ENCODE data around the gene C17orf75.
A peak's percentile ranks its signal among the peaks of the same experiment; 100 is the strongest.
"Not testable (repeated sequence)": the region's sequence is repeated elsewhere in the genome, so short reads cannot be mapped to it uniquely, and the experiment has no call there.

Gene C17orf75

DNA sequence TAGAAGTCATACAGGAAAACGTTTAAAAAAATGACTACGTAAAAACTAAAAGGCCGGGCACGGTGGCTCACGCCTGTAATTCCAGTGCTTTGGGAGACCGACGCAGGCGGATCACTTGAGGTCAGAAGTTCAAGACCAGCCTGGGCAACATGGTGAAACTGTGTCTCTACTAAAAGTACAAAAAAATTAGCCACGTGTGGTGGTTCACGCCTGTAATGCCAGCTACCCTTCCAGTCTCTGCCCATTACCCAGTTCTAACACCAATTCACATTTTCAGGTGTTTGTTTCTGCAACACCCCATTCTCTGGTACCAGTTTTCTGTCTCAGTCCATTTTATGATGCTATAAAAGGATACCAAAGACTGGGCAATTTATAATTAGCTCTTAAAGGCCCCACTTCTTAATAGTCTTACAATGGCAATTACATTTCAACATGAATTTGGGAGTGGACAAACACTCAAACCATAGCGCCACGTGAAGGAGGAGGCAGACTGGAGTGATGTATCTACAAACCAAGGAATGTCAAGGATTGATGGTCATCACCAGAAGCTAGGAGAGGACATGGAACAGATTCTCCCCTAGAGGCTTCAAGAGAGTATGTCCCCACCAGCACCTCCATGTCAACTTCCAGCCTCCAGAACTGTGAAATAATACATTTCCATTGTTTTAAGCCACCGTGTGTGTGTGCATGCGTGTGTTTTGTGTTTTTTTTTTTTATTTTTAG is 791 bp upstream of the C17orf75 start:
- no peak for DNase-seq

DNA sequence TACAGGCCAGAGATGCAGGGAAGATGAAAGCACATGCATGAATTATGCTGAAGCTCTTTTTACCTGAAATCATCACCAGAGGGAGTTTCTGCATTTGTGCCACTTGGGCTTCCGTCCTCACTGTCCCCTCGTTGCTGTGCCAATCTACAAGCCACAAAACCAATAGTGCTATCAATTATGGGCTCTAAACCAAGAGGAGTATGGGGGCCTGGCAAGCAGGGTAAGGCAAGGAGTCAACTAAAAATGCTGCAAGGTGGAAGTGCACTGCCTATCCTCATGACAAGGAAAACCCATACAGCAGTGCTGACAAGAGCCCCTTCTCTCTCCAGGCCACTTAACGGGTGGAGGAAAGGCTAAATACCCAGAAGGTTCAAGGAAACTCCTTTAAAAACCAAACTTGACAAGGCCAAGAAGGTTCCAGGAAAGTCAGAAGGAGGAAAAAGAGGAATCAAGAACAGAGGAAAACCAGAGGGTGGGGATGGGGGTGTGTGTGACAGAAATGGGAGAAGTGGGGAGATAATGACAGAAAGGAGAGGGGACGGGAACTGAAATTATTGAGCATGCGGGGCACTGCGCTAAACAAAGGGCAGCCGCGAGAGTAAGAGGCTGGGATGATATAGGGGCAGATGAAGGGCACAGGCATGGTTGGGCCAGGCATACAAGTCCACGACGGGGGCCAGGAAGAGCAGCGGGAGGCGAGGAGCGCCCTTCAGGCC is 674 bp downstream of the C17orf75 start:
- peak; percentile 55 for DNase-seq

GRCh38 chr17:32335687-32336086 is 6.3 kb downstream of the C17orf75 start:
- no peak for DNase-seq

DNA sequence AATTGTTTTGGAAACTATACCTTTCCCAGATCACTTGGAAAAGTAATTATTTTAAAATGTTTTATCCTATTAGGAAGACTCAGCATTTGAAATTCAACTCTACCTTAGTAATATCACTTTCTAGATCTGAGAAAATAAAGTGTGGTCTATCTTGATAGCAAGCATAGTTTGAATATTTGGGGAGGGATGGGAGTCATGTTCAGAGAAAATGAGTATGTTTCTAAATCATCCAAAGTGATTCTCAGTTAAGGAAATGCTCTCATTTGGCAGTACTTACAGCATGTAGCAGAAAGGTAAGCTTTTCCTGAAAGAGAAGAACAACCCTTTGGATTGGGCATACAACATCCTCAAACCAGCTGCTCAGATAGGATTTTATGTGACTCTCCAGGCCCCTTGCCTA is 6.9 kb downstream of the C17orf75 start:
- DNase-seq: no peak

DNA sequence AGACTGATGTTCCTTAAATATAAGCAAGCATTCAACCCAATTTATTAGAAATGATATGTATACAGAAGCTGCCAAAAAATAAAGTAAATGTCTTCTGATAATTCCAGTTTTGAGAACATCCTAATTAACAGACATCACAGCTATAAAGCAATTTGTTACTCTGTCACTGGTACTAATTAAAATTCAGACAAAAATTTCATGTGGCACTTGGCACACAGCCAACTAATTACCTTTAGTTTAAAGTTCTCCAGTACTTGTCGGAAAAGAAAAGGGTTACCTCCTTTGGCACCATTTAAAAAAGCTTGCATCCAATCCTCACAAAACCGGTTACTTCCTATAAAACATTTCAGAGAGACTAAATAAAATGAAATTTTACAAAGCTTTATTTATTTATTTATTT is 8.8 kb downstream of the C17orf75 start:
- no peak for DNase-seq

- no peak for DNase-seq
These were observed 10.5 kb downstream of the C17orf75 start for GRCh38 chr17:32331243-32332040.

- no peak for DNase-seq
These were observed 11.8 kb downstream of the C17orf75 start for GRCh38 chr17:32330147-32330546.

DNA sequence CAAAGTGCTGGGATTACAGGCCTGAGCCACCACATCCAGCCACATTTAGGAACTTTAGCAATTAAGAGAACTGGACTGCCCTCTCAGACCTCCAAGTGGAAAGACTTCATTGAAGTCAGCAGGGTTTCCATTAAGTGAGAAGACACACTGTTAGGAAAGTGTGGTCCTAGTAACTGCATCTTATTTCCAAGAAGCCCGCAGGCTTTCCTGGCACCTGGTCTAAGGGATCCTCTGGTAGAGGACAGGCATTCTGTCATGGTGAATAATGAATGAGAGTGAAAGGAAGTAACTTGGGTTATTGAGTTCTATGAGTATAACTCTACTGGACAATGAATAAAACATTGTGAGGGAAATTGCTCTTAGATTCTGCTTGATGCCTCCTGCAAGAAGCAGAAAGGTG is 14.1 kb downstream of the C17orf75 start:
- no peak for DNase-seq

DNA sequence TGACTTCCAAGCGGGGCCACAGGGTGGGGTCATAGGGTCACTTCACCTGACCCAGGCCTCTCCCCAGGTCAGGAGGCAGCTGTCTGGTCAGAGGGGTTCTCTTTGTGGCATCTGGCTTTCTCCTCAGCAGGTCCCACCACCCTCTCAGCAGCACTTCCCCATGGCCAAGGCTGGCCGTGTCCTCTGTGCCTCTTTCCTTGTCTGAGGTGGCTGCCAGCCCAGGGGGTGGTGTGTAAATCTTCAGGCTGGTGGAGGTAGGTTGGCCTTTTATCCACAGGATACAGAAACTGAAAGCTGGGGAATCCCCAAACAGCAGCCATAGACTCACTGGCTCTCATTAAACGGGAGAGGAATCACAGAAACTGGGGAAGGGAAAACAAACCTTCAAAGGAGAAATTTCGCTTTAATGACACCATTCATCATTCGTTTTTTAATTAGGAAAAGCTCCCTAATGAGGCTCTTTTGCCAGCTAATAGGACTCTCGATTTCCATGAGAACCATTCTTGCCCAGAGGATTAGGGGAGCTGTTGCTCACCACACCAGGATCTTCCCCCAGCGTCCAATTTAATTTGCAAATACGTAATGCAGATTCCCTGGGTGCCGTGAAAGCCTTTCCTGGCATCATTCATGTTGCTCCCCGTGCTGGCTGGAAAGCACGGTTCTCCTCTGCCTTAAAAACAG is 18.0 kb downstream of the C17orf75 start:
- peak; percentile 29 for DNase-seq

GRCh38 chr17:32323046-32323445 is 18.9 kb downstream of the C17orf75 start:
- DNase-seq: no peak

DNA sequence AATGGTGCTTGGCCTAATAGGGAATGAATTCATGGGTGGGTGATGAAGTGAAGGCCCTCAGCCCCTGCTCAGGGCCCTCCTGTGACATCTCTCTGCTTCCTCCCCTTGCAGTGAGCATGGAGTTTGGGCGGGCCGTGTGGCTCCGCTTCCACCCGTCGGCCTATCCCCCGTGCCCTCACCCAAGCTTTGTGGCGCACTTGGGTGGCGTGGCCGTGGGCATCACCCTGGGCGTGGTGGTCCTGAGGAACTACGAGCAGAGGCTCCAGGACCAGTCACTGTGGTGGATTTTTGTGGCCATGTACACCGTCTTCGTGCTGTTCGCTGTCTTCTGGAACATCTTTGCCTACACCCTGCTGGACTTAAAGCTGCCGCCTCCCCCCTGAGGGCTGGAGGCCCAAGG is 21.1 kb downstream of the C17orf75 start:
- no peak for DNase-seq

DNA sequence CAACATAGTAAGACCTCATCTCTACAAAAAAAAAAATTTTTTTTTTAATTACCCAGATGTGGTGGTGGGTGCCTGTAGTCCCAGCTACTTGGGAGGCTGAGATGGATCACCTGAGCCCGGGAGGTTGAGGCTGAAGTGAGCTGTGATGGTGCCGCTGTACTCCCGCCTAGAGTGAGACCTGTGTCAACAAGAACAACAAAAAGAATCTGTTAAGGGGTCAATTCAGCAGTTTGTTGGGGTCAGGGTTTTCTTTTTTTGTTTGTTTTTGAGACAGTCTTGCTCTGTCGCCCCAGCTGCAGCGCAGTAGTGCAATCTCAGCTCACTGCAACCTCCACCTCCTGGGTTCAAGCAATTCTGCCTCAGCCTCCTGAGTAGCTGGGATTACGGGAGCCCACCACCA is 21.9 kb downstream of the C17orf75 start:
- DNase-seq: not testable (repeated sequence)

DNA sequence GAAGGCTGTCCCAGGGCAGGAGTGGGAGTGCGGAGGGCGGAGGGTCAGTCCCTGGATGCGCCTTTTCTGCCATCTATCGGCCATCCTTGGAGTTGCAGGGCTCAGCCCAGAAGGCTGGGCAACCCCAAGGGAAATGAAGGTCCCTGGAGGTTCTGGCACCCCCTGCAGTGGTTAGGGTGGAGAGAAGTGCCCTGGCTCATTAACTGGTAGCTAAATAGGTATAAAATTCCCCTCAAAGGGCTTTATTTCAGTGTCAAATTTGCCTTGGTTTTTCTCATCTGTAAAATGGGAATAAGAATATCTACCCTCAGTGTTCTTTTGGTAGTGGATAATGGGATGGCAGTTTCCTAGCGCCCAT is 22.4 kb downstream of the C17orf75 start:
- peak; percentile 75 for DNase-seq

DNA sequence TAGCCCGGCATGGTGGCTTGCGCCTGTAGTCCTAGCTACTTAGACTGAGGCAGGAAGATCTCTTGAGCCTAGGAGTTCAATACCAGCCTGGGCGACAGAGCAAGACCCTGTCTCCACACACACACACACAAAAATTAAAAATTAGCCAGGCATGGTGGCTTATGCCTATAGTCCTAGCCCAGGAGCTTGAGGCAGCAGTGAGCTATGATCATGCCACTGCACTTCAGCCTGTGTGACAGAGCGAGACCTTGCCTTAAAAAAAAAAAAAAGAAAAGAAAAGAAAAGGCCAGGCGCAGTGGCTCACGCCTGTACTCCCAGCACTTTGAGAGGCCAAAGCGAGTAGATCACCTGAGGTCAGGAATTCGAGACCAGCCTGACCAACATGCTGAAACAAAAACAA is 23.9 kb downstream of the C17orf75 start:
- no peak for DNase-seq

DNA sequence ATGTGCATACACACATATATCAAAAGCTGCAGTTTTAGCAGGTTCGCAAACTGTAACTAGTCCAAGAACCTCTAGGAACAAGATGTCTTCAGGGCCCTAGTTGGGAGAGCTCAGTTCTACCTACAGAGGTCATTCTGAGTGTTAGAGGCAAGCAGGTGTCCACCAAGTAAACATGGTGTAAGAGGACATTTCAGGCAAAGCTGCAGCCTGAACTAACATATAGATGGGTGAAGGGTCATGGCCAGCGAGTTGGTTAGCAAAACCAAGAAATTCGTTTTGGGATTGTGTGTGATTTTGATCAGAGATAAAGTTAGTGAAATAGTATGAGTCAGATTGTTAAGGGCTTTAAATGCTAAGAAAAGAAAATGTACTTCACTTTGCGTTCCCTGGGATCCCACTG is 24.6 kb downstream of the C17orf75 start:
- no peak for DNase-seq

- not testable (repeated sequence) for DNase-seq
These were observed 25.3 kb downstream of the C17orf75 start for GRCh38 chr17:32316653-32317052.

GRCh38 chr17:32315171-32315570 is 26.8 kb downstream of the C17orf75 start:
- no peak for DNase-seq

DNA sequence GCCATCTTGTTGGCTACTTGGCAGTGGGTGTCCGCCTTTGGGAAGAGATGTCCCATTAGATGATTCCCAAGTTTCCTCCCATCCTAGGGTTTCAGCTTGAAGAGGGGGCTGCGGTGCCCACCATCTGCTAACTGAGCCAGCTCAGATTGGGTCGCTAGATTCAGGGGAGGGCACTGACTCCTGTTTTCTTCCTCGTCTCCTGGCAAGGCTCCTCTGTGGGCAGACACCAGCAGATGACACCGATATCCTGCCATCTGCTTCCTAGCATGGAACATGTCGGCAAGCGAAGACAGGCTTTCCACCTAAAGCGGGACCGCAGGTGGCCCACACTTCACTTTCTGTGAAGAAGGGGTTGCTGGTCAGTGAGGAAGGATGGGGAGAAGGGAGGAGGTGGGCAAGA is 27.3 kb downstream of the C17orf75 start:
- no peak for DNase-seq

DNA sequence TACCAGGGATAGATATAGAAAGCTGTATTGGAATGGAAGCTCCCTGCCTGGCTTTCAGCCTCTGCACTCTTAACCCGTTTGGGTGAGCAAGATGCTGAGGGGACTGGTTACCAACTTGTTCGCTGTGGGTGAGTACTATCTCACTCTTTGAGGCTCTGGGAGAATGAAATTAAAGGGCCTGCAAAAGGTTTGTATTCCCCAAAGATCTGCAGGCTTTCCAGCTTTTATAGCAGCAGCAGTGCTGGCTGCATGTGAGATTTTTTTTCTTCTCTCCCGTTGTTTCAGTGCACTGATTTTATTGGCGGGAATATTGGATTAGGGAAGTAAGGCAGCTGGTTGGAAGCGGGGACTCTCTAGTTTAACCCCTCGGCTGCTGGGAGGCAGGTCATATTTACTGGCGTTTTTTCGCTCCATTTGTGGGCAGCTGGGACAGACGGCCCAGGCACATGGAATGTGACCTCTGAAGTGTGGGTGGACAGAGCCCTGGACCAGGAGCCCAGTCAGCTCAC is 30.9 kb downstream of the C17orf75 start:
- no peak for DNase-seq

DNA sequence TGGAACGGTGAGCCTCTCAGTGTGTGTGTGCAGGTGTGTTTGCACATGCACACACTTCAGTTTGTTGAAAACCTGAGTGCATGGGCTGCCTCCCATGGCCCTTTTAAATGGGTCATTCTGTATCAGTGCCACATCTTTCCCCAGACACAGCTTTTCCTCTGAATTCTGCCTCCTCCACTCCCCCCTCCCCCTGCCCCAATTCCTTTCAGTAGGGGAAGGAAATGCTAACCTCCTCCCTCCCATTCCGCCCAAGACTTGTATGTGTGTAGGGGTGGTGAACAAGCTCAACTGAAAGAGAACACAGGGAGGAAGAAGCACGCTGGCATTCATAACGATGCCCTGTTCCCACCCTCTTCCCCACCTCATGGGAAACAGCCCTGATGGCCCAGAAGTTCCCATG is 34.3 kb downstream of the C17orf75 start:
- DNase-seq: no peak

GRCh38 chr17:32305049-32305448 is 36.9 kb downstream of the C17orf75 start:
- DNase-seq: no peak

- no peak for DNase-seq
These were observed 38.1 kb downstream of the C17orf75 start for GRCh38 chr17:32303781-32304288.
